Breast epithelium (tissue), 4 donors: ENCODE data around the gene POU4F1. TPM values are rescaled to one million over a fixed set of nuclear protein-coding genes. Genes with fewer than 3 reads are reported as not detected.
"Not testable (repeated sequence)": the region's sequence is repeated elsewhere in the genome, so short reads cannot be mapped to it uniquely, and the experiment has no call there.

ENCODE experiments used
- DNase-seq, 2 donors: peaks; one replicate each; pipeline ENCODE4 v3.0.0-alpha.2; 2019; ENCODE audit warnings: low spot score in 2 of 2
- H3K27ac ChIP-seq, 2 donors: fragments of 200-600 bp; sonication (generic) in 1 of 2; one replicate each; pipeline ENCODE4 v1.5.1; 2016 to 2019; ENCODE audit warnings: mild to moderate bottlenecking in 1 of 2
- H3K27me3 ChIP-seq, 2 donors: fragments of 200-600 bp; sonication (generic) in 1 of 2; one replicate each; pipeline versions ENCODE4 v1.5.1 to v1.6.0; 2017 to 2019; ENCODE audit warnings: control low read depth in 1 of 2, mild to moderate bottlenecking in 1 of 2
- H3K36me3 ChIP-seq: fragments of 200-600 bp; one replicate; pipeline ENCODE4 v1.5.1; 2019
- H3K4me1 ChIP-seq, 2 donors: fragments of 200-600 bp; sonication (generic); one replicate each; pipeline ENCODE4 v1.5.1; 2016 to 2019; ENCODE audit warnings: control low read depth in 1 of 2
- H3K4me3 ChIP-seq, 3 donors: fragments of 200-600 bp; sonication (generic); 1 replicate in 2 of 3; 2 replicates in 1 of 3; pipeline ENCODE4 v1.5.1; 2016 to 2019; ENCODE audit warnings: mild to moderate bottlenecking in 3 of 3, moderate library complexity in 2 of 3
- H3K9me3 ChIP-seq, 2 donors: fragments of 200-600 bp; sonication (generic) in 1 of 2; one replicate each; pipeline ENCODE4 v1.5.1; 2016 to 2019; ENCODE audit warnings: control low read depth in 1 of 2
- CTCF ChIP-seq, 3 donors: fragments of 450-650 bp; IDR thresholded peaks; one replicate each; pipeline ENCODE4 v1.5.1; 2016 to 2017; ENCODE audit warnings: antibody characterized with exemption in 3 of 3, mild to moderate bottlenecking in 3 of 3, moderate library complexity in 3 of 3
- POLR2A ChIP-seq: fragments of 450-650 bp; IDR thresholded peaks from one replicate; pipeline ENCODE4 v1.6.1; 2016; ENCODE audit warnings: antibody characterized with exemption, mild to moderate bottlenecking, moderate library complexity
- POLR2AphosphoS5 ChIP-seq, 3 donors: sonication (generic); formaldehyde crosslinking; IDR thresholded peaks; one replicate each; pipeline ENCODE4 v1.6.1; 2017; ENCODE audit warnings: antibody characterized with exemption in 3 of 3
- intact Hi-C: fragments of 100-400 bp; cut with DNase I; formaldehyde crosslinking; loops from one replicate; pipeline ENCODE4 v1.15.1; 2023; ENCODE audit warnings: low total_unique reads
- total RNA-seq, 3 donors: library from RNA; depleted of rRNA; stranded (reverse); fragments of >200 nt; gene quantifications; one replicate each; pipeline ENCODE4 v1.1.0, GENCODE V29; 2016

Gene POU4F1, protein sequence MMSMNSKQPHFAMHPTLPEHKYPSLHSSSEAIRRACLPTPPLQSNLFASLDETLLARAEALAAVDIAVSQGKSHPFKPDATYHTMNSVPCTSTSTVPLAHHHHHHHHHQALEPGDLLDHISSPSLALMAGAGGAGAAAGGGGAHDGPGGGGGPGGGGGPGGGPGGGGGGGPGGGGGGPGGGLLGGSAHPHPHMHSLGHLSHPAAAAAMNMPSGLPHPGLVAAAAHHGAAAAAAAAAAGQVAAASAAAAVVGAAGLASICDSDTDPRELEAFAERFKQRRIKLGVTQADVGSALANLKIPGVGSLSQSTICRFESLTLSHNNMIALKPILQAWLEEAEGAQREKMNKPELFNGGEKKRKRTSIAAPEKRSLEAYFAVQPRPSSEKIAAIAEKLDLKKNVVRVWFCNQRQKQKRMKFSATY
- not detected for total RNA-seq

- Histone ChIP-seq H3K27me3 (peaks cover 16 to 93% of the 10 kb centered on the region in 2 donors), H3K4me3 (peak within 1 kb of the TSS; percentile 23 to 67 (median 41)), H3K36me3 (no peaks in the 10 kb centered on the region), H3K4me1 (peaks cover 4 to 5% of the 10 kb centered on the region in 2 donors), H3K9me3 (no peaks in the 10 kb centered on the region), H3K27ac (no peak within 1 kb of the TSS)
- intact Hi-C loops: no loop called here
- TF ChIP-seq POLR2AphosphoS5 (IDR thresholded peaks at IDR 0.05): no peak
- TF ChIP-seq CTCF (IDR thresholded peaks at IDR 0.05): no peak
- TF ChIP-seq POLR2A: no peak
- no peak for DNase-seq
These were observed at the start of gene POU4F1 for GRCh38 chr13:78603240-78603957. POU4F1 (minus strand) TSS chr13:78603552; CDS start chr13:78603326, 226 bp downstream.

DNA sequence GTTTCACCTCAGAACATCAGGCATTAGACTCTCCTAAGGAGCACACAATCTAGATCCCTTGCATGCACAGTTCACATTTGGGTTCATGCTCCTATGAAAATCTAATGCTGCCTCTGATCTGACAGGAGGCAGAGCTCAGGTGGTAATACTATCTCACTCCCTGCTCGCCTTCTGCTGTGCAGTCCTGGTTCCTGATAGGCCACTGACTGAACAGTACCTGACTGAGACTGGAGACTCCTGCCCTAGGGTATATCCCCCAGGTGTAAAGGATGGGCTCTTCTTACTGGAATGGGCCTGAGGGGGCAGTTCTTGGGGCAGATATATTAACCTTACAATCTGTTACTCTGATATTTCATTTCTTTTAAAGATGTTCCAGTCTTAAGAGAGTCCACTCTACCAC, 49.3 kb upstream of the POU4F1 start:
- Histone ChIP-seq H3K4me1 (peaks cover 0 to 3% of the 10 kb centered on the region in 2 donors), H3K9me3 (no peaks in the 10 kb centered on the region), H3K27ac (no peak overlapping the region), H3K4me3 (no peak overlapping the region), H3K36me3 (no peaks in the 10 kb centered on the region), H3K27me3 (no peaks in the 10 kb centered on the region)
- intact Hi-C loops: no loop called here
- DNase-seq: no peak
- TF ChIP-seq POLR2AphosphoS5 (IDR thresholded peaks at IDR 0.05): no peak
- TF ChIP-seq CTCF (IDR thresholded peaks at IDR 0.05): no peak
- no peak for TF ChIP-seq POLR2A

- no peak for TF ChIP-seq POLR2AphosphoS5 (IDR thresholded peaks at IDR 0.05)
- no peak for TF ChIP-seq CTCF (IDR thresholded peaks at IDR 0.05)
- TF ChIP-seq POLR2A: no peak
- Histone ChIP-seq H3K4me3 (no peak overlapping the region), H3K27ac (no peak overlapping the region), H3K27me3 (no peaks in the 10 kb centered on the region), H3K36me3 (no peaks in the 10 kb centered on the region), H3K4me1 (no peaks in the 10 kb centered on the region), H3K9me3 (no peaks in the 10 kb centered on the region)
- intact Hi-C loops: no loop called here
- no peak for DNase-seq
These were observed 47.3 kb upstream of the POU4F1 start for GRCh38 chr13:78650717-78651083.

DNA sequence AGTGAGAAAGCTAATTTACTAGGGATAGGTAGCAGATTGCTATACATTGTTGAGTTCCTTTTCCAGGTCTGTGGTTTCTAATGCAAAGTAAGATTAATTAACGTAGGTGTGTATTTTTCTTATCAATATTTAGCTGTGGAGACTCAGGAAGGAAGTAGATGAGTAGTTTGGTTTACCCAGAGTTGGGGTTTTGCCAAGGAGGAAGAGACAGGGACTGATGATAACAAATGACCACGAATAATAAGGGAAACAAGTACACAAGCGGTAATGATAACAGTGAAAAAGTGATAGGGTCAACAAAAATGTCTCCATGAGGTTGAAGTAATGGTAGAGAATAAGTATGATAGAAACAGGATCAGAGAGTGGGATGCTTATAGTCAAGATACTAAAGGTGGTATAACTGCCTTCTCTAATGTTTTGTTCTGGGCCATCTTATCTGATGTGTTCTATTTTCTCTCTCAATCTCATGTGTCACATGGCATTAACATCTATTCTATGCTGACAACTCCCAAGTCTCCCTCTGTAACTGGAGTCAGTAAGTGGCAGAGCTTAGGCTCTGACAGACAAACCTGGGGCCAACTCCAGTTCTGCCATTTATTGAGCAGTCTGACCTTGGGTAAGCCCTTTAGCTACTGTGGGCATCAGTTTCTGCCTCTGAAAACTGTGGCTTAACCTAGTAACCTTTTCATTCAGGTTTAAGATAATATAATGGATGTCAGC, 46.8 kb upstream of the POU4F1 start:
- no peaks in the 10 kb centered on the region for H3K4me1 ChIP-seq
- no peaks in the 10 kb centered on the region for H3K27me3 ChIP-seq
- no peak for DNase-seq
- H3K4me3 ChIP-seq: no peak overlapping the region
- H3K27ac ChIP-seq: no peak overlapping the region
- intact Hi-C loops: no loop called here
- H3K9me3 ChIP-seq: no peaks in the 10 kb centered on the region
- H3K36me3 ChIP-seq: no peaks in the 10 kb centered on the region
- TF ChIP-seq POLR2AphosphoS5 (IDR thresholded peaks at IDR 0.05) (no peak), POLR2A (no peak), CTCF (IDR thresholded peaks at IDR 0.05) (no peak)

- H3K36me3 ChIP-seq, intact Hi-C loops: not testable (repeated sequence)
These were observed 43.8 kb upstream of the POU4F1 start for GRCh38 chr13:78647109-78647678.

More at GRCh38 chr13:78647109-78647678, 43.8 kb upstream of the POU4F1 start:
- not testable (repeated sequence) for H3K27ac ChIP-seq, DNase-seq, H3K4me3 ChIP-seq, H3K9me3 ChIP-seq, H3K4me1 ChIP-seq, H3K27me3 ChIP-seq
